K562 (cell line): Measurements from ENCODE around the gene COG4. TPM values are rescaled to one million over a fixed set of nuclear protein-coding genes. Genes with fewer than 3 reads are reported as not detected.
A peak's percentile ranks its signal among the peaks of the same experiment; 100 is the strongest.

Source experiments
- FOSL1 ChIP-seq: fragments of 200-800 bp; sonication (Bioruptor generic); conservative IDR thresholded peaks from 2 replicates; pipeline ENCODE4 v1.6.1; 2016; ENCODE audit warnings: missing genetic modification characterization, missing compliant biosample characterization
- HNRNPK ChIP-seq: fragments of 200-400 bp; formaldehyde crosslinking; IDR thresholded peaks from one replicate; pipeline ENCODE4 v1.6.1; 2018; ENCODE audit warnings: mild to moderate bottlenecking, low read depth, low read length; ENCODE audit not compliant: poor library complexity, severe bottlenecking
- KDM2B ChIP-seq: fragments of 250-450 bp; sonication (Bioruptor Pico); IDR thresholded peaks from 2 replicates; pipeline ENCODE4 v1.8.0; 2021; ENCODE audit warnings: mild to moderate bottlenecking, moderate library complexity
- TAF9B ChIP-seq: fragments of 450-650 bp; IDR thresholded peaks from 2 replicates; pipeline ENCODE4 v1.6.1; 2018; ENCODE audit warnings: mild to moderate bottlenecking; ENCODE audit not compliant: partially characterized antibody
- TAL1 ChIP-seq: fragments of 450-650 bp; IDR thresholded peaks from 2 replicates; pipeline ENCODE4 v1.6.1; 2016; ENCODE audit warnings: mild to moderate bottlenecking
- ZC3H8 ChIP-seq: fragments of 450-650 bp; IDR thresholded peaks from 2 replicates; pipeline ENCODE4 v1.6.1; 2017
- ZNF197 ChIP-seq: fragments of 200-800 bp; sonication (Bioruptor generic); IDR thresholded peaks from 2 replicates; pipeline ENCODE4 v1.6.1; 2016; ENCODE audit warnings: low read depth, missing genetic modification characterization, missing compliant biosample characterization
- ZSCAN29 ChIP-seq: fragments of 450-650 bp; IDR thresholded peaks from 2 replicates; pipeline ENCODE4 v1.6.1; 2017
- polyA plus RNA-seq, 8 experiments: library from polyadenylated mRNA; depleted of rRNA in 4 of 8; stranded (reverse) in 5 of 8; unstranded in 3 of 8; fragments of >200 nt; fragmentation: Nextera tagmentation in 2 of 8; fragmentation: Illumina TruSeq in 1 of 8; extraction: Ambion mirVana in 2 of 8; extraction: Trizol in 1 of 8; gene quantifications; 2 replicates each; pipeline versions ENCODE4 v1.2.1 to v1.2.3, GENCODE V29; 2011 to 2014; ENCODE audit warnings: inconsistent platforms in 1 of 8, missing spikeins in 1 of 8
- total RNA-seq, 7 experiments: library from RNA; depleted of rRNA in 6 of 7; stranded (reverse); fragments of >200 nt in 6 of 7; fragmentation: Illumina TruSeq in 2 of 7; extraction: Trizol in 2 of 7; gene quantifications; 2 replicates each; pipeline versions ENCODE4 v1.2.1 to v1.2.3, GENCODE V29; 2011 to 2021; ENCODE audit warnings: low replicate concordance in 1 of 7
- TF ChIP-seq, protein P1 (sequence below): sonication (generic); formaldehyde crosslinking; IDR thresholded peaks from 2 replicates; pipeline ENCODE4 v1.8.1; 2023; ENCODE audit warnings: mild to moderate bottlenecking, missing genetic modification reagents
- TF ChIP-seq, protein P2 (sequence below), 2 experiments: fragments of 200-800 bp in 1 of 2; sonication (Bioruptor generic) in 1 of 2; sonication (generic) in 1 of 2; formaldehyde crosslinking in 1 of 2; IDR thresholded peaks in 1 of 2; conservative IDR thresholded peaks in 1 of 2; 2 replicates each; pipeline versions ENCODE4 v1.5.0 to v1.6.1; 2016 to 2020; ENCODE audit warnings: missing compliant biosample characterization in 1 of 2, missing genetic modification characterization in 1 of 2, missing genetic modification reagents in 1 of 2
- TF ChIP-seq, protein P3 (sequence below), 2 experiments: fragments of 450-650 bp; formaldehyde crosslinking in 1 of 2; IDR thresholded peaks; 2 replicates each; pipeline versions ENCODE4 v1.4.0 to v1.6.1; 2014 to 2020; ENCODE audit warnings: mild to moderate bottlenecking in 2 of 2, borderline replicate concordance in 1 of 2, low read depth in 1 of 2
- TF ChIP-seq, protein P4 (sequence below): fragments of 450-650 bp; formaldehyde crosslinking; conservative IDR thresholded peaks from 2 replicates; pipeline ENCODE4 v1.4.0; 2022; ENCODE audit warnings: mild to moderate bottlenecking, missing genetic modification characterization

Gene COG4
- total and polyA plus RNA-seq, 9 of the 15 experiments (the other 6 are each of a cell fraction or from before 2014, with no cell fraction given), result 13.7 to 73.9 (median 44.2) TPM

DNA sequence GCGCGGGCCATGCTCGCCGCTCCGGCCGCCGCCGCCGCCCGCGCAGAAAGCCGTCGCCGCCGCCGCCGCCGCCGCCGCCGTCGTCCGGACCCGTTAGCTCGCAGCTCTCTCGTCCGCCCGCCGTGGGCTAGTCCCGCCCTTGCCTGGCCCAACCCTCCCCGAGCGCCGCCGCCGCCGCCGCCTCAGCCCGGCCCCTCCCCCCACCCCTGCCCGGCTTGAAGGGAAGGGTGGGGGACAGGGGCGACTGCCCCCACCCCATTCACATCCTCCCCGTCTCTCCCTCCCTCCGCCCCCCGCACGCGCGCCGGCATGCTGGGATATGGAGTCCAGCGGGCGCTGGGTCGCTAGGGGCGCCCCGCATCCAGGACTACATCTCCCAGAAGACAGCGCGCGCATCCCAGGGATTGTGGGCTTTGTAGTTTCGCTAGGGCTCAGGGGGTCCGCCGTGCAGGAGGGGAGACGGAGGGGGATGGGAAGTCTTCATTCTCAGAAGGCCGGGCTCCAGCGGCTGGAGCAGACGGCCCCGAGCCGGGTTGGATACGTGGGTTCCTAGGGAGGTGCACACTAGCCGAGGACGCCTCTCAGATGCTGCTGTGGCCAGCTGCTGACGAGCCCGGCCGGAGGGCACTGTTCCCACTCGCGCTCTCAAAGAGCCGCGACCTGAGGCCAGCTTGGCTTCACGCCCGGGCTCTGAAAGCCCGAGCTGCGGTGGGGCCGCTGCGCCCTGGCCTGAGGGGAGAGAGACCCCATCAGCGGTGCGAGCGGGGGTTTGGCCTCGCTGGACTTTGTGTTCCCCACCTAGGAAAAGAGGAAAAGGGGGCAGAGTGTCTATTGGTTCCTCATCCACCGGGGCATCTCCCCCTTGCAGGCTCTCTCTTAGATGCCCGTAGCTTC is 84.1 kb downstream of the COG4 start, which contains the start of gene ST3GAL2 (continued):
- TF ChIP-seq, protein P1, sequence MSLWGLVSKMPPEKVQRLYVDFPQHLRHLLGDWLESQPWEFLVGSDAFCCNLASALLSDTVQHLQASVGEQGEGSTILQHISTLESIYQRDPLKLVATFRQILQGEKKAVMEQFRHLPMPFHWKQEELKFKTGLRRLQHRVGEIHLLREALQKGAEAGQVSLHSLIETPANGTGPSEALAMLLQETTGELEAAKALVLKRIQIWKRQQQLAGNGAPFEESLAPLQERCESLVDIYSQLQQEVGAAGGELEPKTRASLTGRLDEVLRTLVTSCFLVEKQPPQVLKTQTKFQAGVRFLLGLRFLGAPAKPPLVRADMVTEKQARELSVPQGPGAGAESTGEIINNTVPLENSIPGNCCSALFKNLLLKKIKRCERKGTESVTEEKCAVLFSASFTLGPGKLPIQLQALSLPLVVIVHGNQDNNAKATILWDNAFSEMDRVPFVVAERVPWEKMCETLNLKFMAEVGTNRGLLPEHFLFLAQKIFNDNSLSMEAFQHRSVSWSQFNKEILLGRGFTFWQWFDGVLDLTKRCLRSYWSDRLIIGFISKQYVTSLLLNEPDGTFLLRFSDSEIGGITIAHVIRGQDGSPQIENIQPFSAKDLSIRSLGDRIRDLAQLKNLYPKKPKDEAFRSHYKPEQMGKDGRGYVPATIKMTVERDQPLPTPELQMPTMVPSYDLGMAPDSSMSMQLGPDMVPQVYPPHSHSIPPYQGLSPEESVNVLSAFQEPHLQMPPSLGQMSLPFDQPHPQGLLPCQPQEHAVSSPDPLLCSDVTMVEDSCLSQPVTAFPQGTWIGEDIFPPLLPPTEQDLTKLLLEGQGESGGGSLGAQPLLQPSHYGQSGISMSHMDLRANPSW (CRISPR knock-in tag), result no peak
- TF ChIP-seq, protein P2, sequence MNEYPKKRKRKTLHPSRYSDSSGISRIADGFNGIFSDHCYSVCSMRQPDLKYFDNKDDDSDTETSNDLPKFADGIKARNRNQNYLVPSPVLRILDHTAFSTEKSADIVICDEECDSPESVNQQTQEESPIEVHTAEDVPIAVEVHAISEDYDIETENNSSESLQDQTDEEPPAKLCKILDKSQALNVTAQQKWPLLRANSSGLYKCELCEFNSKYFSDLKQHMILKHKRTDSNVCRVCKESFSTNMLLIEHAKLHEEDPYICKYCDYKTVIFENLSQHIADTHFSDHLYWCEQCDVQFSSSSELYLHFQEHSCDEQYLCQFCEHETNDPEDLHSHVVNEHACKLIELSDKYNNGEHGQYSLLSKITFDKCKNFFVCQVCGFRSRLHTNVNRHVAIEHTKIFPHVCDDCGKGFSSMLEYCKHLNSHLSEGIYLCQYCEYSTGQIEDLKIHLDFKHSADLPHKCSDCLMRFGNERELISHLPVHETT (CRISPR knock-in tag; conservative IDR thresholded peaks at IDR 0.05 in 1 of 2, IDR thresholded peaks at IDR 0.05 in 1 of 2), result peak in 1 of 2 experiments; percentile 97; a peak in 2 of 4 replicates
- TF ChIP-seq HNRNPK (no peak), ZSCAN29 (no peak), ZNF197 (peak; percentile 99), TAL1 (no peak), FOSL1 (tag) (peak; percentile 49), TAF9B (no peak), KDM2B (CRISPR knock-in tag) (no peak), ZC3H8 (no peak)
- TF ChIP-seq, protein P3, sequence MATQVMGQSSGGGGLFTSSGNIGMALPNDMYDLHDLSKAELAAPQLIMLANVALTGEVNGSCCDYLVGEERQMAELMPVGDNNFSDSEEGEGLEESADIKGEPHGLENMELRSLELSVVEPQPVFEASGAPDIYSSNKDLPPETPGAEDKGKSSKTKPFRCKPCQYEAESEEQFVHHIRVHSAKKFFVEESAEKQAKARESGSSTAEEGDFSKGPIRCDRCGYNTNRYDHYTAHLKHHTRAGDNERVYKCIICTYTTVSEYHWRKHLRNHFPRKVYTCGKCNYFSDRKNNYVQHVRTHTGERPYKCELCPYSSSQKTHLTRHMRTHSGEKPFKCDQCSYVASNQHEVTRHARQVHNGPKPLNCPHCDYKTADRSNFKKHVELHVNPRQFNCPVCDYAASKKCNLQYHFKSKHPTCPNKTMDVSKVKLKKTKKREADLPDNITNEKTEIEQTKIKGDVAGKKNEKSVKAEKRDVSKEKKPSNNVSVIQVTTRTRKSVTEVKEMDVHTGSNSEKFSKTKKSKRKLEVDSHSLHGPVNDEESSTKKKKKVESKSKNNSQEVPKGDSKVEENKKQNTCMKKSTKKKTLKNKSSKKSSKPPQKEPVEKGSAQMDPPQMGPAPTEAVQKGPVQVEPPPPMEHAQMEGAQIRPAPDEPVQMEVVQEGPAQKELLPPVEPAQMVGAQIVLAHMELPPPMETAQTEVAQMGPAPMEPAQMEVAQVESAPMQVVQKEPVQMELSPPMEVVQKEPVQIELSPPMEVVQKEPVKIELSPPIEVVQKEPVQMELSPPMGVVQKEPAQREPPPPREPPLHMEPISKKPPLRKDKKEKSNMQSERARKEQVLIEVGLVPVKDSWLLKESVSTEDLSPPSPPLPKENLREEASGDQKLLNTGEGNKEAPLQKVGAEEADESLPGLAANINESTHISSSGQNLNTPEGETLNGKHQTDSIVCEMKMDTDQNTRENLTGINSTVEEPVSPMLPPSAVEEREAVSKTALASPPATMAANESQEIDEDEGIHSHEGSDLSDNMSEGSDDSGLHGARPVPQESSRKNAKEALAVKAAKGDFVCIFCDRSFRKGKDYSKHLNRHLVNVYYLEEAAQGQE (IDR thresholded peaks at IDR 0.05; ENCODE audit: borderline replicate concordance), result no peak
- TF ChIP-seq, protein P3 (CRISPR knock-in tag; IDR thresholded peaks at IDR 0.05; ENCODE audit: low read depth), result peak; percentile 82; the same call in 1 of the 2 replicates
- TF ChIP-seq, protein P4, sequence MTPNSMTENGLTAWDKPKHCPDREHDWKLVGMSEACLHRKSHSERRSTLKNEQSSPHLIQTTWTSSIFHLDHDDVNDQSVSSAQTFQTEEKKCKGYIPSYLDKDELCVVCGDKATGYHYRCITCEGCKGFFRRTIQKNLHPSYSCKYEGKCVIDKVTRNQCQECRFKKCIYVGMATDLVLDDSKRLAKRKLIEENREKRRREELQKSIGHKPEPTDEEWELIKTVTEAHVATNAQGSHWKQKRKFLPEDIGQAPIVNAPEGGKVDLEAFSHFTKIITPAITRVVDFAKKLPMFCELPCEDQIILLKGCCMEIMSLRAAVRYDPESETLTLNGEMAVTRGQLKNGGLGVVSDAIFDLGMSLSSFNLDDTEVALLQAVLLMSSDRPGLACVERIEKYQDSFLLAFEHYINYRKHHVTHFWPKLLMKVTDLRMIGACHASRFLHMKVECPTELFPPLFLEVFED (CRISPR knock-in tag), result peak; percentile 88; the same call in 1 of the 2 replicates
